Embryonic facial prominence (tissue), 1 donor: Measurements from ENCODE around the gene FARS2.

ENCODE experiments used
- DNase-seq: peaks from one replicate; pipeline ENCODE4 v3.0.0-alpha.2; 2016; ENCODE audit errors: extremely low spot score

Gene FARS2

GRCh38 chr6:5249451-5250122 lies 11.7 kb upstream of the FARS2 start:
- DNase-seq = no peak

GRCh38 chr6:5250451-5250850 lies 10.9 kb upstream of the FARS2 start:
- no peak for DNase-seq

- no peak for DNase-seq
Observed at GRCh38 chr6:5250911-5251310, 10.4 kb upstream of the FARS2 start.

- no peak for DNase-seq
Observed at GRCh38 chr6:5256952-5257351, 4.4 kb upstream of the FARS2 start.

- no peak for DNase-seq
Observed at GRCh38 chr6:5257400-5257799, 3.9 kb upstream of the FARS2 start.

GRCh38 chr6:5259428-5259827 lies 1.9 kb upstream of the FARS2 start:
- DNase-seq = no peak

GRCh38 chr6:5260111-5260620 lies 1.1 kb upstream of the FARS2 start:
- peak; percentile 21 for DNase-seq

- DNase-seq = no peak
Observed at GRCh38 chr6:5261545-5262109, 314 bp downstream of the FARS2 start.

GRCh38 chr6:5266423-5266822 lies 5.1 kb downstream of the FARS2 start:
- no peak for DNase-seq

GRCh38 chr6:5270093-5270680 lies 8.9 kb downstream of the FARS2 start:
- no peak for DNase-seq

GRCh38 chr6:5271926-5272325 lies 10.6 kb downstream of the FARS2 start:
- no peak for DNase-seq

GRCh38 chr6:5274231-5274630 lies 12.9 kb downstream of the FARS2 start:
- no peak for DNase-seq

- DNase-seq = no peak
Observed at GRCh38 chr6:5275497-5275896, 14.2 kb downstream of the FARS2 start.

- DNase-seq = no peak
Observed at GRCh38 chr6:5276581-5276980, 15.3 kb downstream of the FARS2 start.

- DNase-seq = no peak
Observed at GRCh38 chr6:5277589-5277988, 16.3 kb downstream of the FARS2 start.

GRCh38 chr6:5278047-5278446 lies 16.7 kb downstream of the FARS2 start:
- DNase-seq = no peak

- no peak for DNase-seq
Observed at GRCh38 chr6:5278565-5279120, 17.3 kb downstream of the FARS2 start.

GRCh38 chr6:5279891-5280338 lies 18.6 kb downstream of the FARS2 start:
- no peak for DNase-seq

GRCh38 chr6:5280920-5281319 lies 19.6 kb downstream of the FARS2 start:
- DNase-seq = no peak

- DNase-seq = no peak
Observed at GRCh38 chr6:5282191-5282623, 20.9 kb downstream of the FARS2 start.

- DNase-seq = no peak
Observed at GRCh38 chr6:5285081-5285480, 23.8 kb downstream of the FARS2 start.

- DNase-seq = no peak
Observed at GRCh38 chr6:5285526-5285925, 24.2 kb downstream of the FARS2 start.

GRCh38 chr6:5286780-5287179 lies 25.5 kb downstream of the FARS2 start:
- DNase-seq = no peak
